HG02678 (cell line): Measurements from ENCODE around the gene TRIM71.
"Not testable (repeated sequence)": the region's sequence is repeated elsewhere in the genome, so short reads cannot be mapped to it uniquely, and the experiment has no call there.

Experiments used
- ATAC-seq: cut with Tn5 transposase; IDR thresholded peaks from one replicate; pipeline ENCODE4 v1.9.1; 2021; ENCODE audit warnings: mild to moderate bottlenecking, moderate library complexity; ENCODE audit not compliant: unreplicated experiment

The TRIM71 gene

GRCh38 chr3:32842531-32842931, 24.7 kb downstream of the TRIM71 start:
- ATAC-seq, result no peak

GRCh38 chr3:32842987-32843386, 25.2 kb downstream of the TRIM71 start:
- ATAC-seq, result no peak

- ATAC-seq, result no peak
Measured at GRCh38 chr3:32843510-32844321, 25.9 kb downstream of the TRIM71 start.

GRCh38 chr3:32844322-32844654, 26.5 kb downstream of the TRIM71 start:
- ATAC-seq, result no peak

GRCh38 chr3:32844914-32845313, 27.1 kb downstream of the TRIM71 start:
- ATAC-seq, result no peak

- not testable (repeated sequence) for ATAC-seq
Measured at GRCh38 chr3:32845546-32845945, 27.7 kb downstream of the TRIM71 start.

- not testable (repeated sequence) for ATAC-seq
Measured at GRCh38 chr3:32847045-32847444, 29.2 kb downstream of the TRIM71 start.

GRCh38 chr3:32847528-32847927, 29.7 kb downstream of the TRIM71 start:
- no peak for ATAC-seq

- ATAC-seq, result no peak
Measured at GRCh38 chr3:32848215-32848614, 30.4 kb downstream of the TRIM71 start.

- ATAC-seq, result no peak
Measured at GRCh38 chr3:32849046-32849445, 31.2 kb downstream of the TRIM71 start.

DNA sequence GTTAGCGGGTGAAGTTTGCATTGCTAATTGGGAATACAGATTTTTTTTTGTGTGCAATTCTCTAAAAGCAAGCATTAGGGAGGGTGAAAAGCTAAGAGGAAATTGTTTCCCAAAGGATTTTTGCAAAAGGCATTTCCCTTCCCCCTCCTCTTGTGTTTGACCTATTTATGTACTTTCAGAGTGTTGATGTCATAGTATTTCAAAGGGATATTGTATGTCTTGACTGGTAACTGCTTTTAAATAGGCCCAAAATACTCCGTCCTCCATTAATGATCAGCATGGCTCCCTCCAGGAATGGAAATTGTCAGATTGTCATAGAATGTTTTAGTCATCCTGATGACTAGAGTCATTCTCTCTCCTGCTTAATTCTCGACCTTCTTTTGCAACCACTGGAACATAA, 32.4 kb downstream of the TRIM71 start:
- ATAC-seq, result no peak

- no peak for ATAC-seq
Measured at GRCh38 chr3:32850636-32851035, 32.8 kb downstream of the TRIM71 start.

DNA sequence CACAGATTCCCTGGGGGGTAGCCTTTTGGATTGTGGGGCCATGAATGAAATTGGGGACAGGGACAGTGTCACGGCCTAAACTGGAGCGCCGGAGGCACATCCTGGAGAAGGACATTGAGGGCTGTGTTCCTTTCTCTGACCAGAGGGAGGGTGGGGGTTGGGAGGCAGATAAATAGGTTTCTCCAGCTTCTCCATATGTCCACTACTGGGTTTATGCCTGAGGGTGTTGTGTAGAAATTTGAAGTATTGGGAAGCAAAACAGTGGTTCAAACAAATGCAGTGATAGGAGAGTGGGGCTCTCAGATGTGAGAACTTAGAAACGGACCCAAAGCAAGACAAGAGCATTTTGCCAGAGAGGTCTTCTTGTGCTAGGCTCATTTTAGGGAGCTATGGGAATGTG, 34.3 kb downstream of the TRIM71 start:
- ATAC-seq, result no peak

GRCh38 chr3:32855350-32855953, 37.7 kb downstream of the TRIM71 start:
- ATAC-seq, result no peak

DNA sequence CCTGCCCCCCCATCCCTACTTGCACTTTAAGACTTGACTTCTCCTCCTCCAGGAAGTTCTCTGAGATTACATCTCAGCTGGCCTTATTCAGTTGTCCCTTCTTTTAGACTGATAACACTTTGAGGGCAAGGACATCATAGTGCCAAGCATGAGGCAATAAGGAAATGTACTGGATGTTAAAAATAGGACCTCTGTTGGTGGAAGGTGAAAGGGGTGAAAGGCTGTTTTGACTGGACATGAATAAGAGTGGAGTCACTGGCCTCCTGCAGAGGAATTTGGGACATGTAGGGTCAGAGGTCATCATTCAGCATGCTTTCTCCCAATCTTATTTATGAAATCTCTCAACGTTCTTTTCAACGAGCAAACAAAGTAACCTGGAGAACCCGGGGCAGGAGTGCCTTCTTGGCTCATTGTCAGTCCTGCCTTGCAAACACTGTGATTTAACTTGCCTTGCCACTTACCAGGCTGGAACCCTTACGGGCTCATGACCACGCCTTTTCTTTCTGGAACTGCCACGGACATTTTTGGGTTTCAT, 38.6 kb downstream of the TRIM71 start:
- ATAC-seq, result no peak

- ATAC-seq, result no peak
Measured at GRCh38 chr3:32856901-32857507, 39.2 kb downstream of the TRIM71 start.

GRCh38 chr3:32857921-32858320, 40.1 kb downstream of the TRIM71 start:
- ATAC-seq, result no peak

DNA sequence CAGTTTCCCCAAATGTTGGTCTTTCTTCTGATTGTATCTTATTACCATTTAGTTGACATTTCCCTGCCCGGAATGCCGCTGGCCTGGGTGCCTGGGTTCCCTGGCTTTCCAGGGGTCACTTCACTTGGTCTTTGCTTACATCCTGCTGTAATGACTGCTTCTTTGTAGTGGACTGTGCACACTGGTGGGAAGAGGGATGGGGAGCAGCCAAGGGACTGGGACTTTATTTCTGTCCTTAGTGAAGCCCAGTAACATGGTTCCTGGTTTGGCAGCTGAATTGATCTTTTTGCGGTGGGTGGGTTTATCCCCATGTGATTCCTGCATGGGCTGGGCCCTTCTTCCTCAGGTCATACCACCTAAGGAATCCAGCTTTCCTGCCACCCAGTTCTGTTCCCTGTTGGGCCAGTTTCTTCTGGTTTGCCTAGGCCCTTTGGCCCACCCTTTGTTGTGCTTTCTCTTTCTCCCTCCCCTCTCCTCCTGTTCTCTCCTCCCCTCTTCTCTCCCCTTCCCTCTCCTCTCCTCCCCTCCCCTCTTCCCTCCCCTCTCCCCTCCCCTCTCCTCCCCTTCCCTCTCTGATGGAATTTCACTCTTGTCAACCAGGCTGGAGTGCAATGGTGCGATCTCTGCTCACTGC, 41.9 kb downstream of the TRIM71 start:
- ATAC-seq, result no peak

- ATAC-seq, result no peak
Measured at GRCh38 chr3:32860499-32860898, 42.7 kb downstream of the TRIM71 start.

DNA sequence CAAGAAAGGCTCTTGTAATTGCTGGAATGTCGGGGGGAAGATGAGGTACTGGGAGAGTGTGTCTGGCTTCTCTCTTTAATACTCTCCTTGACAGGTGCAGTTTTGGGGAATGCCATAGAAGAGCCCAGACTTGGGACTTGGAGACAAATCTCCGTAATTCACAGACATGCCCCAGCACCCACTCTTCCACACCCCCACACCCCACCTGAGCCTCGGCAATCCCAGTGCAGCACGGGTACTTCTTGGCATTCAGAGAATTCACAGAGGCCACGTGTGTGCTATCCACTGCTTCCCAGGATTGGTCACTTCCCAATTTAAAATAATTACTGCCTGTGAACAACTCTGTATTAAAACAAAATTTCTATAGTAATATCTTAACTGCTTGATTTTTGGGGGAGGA, 43.9 kb downstream of the TRIM71 start:
- no peak for ATAC-seq

GRCh38 chr3:32862247-32862935, 44.6 kb downstream of the TRIM71 start:
- ATAC-seq, result no peak
